Spleen (tissue), 7 donors: Measurements from ENCODE around the gene CKMT1B.

Experiments used
- POLR2A ChIP-seq, 3 donors: fragments of 450-650 bp; IDR thresholded peaks; one replicate each; pipeline ENCODE4 v1.5.1; 2017; ENCODE audit warnings: antibody characterized with exemption in 3 of 3, mild to moderate bottlenecking in 1 of 3
- TF ChIP-seq, protein P1 (sequence below), 11 experiments: fragments of 200-600 bp in 7 of 11; fragments of 450-650 bp in 4 of 11; sonication (generic) in 4 of 11; IDR thresholded peaks in 8 of 11; conservative IDR thresholded peaks in 3 of 11; 1 replicate in 7 of 11; 2 replicates in 4 of 11; pipeline versions ENCODE4 v1.4.0 to v1.8.0; 2016 to 2021; ENCODE audit warnings: antibody characterized with exemption in 11 of 11, inconsistent platforms in 4 of 11, mild to moderate bottlenecking in 1 of 11
- donor health status: DM: no; HTN: no; CAD: no; lungs with moderate emphysema.
- donor health status: DM: no; HTN: no; CAD: no.
- donor health status: DM: no; HTN: no; CAD: no.

DNA sequence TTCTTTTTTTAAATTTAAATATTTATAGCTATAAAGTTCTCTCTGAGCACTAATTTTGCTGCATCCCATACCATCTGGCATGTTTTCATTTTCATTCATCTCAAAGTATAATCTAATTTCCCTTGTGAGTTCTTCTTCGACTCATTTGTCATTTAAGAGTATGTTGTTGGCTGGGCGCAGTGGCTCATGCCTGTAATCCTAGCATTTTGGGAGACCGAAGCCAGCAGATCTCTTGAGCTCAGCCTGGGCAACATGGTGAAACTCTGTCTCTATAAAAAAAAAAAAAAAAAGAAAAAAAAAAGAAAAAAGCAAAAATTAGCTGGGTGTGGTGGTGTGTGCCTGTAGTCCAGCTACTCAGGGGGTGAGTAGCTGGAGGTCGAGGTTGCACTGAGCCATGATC, 41.6 kb upstream of the CKMT1B start:
- TF ChIP-seq, protein P1, sequence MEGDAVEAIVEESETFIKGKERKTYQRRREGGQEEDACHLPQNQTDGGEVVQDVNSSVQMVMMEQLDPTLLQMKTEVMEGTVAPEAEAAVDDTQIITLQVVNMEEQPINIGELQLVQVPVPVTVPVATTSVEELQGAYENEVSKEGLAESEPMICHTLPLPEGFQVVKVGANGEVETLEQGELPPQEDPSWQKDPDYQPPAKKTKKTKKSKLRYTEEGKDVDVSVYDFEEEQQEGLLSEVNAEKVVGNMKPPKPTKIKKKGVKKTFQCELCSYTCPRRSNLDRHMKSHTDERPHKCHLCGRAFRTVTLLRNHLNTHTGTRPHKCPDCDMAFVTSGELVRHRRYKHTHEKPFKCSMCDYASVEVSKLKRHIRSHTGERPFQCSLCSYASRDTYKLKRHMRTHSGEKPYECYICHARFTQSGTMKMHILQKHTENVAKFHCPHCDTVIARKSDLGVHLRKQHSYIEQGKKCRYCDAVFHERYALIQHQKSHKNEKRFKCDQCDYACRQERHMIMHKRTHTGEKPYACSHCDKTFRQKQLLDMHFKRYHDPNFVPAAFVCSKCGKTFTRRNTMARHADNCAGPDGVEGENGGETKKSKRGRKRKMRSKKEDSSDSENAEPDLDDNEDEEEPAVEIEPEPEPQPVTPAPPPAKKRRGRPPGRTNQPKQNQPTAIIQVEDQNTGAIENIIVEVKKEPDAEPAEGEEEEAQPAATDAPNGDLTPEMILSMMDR (IDR thresholded peaks at IDR 0.05 in 8 of 11, conservative IDR thresholded peaks at IDR 0.05 in 3 of 11) = no peak
- TF ChIP-seq POLR2A (IDR thresholded peaks at IDR 0.05) = no peak
